Transverse colon (tissue), 4 donors: ENCODE data around the gene AFG1L. TPM values are rescaled to one million over a fixed set of nuclear protein-coding genes. Genes with fewer than 3 reads are reported as not detected.

ENCODE experiments used
- DNase-seq: peaks from one replicate; pipeline ENCODE4 v3.0.0-alpha.2; 2019
- H3K27ac ChIP-seq, 4 donors: fragments of 200-600 bp; sonication (generic); 2 replicates each; pipeline ENCODE4 v1.5.1; 2016 to 2018; ENCODE audit warnings: inconsistent platforms in 4 of 4
- H3K27me3 ChIP-seq: fragments of 200-600 bp; sonication (generic); 2 replicates; pipeline ENCODE4 v1.5.1; 2017; ENCODE audit warnings: inconsistent platforms
- H3K36me3 ChIP-seq, 4 donors: fragments of 200-600 bp; sonication (generic); 2 replicates each; pipeline ENCODE4 v1.5.1; 2017 to 2019; ENCODE audit warnings: inconsistent platforms in 4 of 4
- H3K4me1 ChIP-seq, 4 donors: fragments of 200-600 bp; sonication (generic); 2 replicates each; pipeline ENCODE4 v1.5.1; 2017 to 2020; ENCODE audit warnings: inconsistent platforms in 4 of 4
- H3K4me3 ChIP-seq, 4 donors: fragments of 200-600 bp; sonication (generic); 1 replicate in 1 of 4; 2 replicates in 3 of 4; pipeline versions ENCODE4 v1.5.1 to v1.6.1; 2017 to 2019; ENCODE audit warnings: inconsistent platforms in 4 of 4
- H3K9me3 ChIP-seq, 2 donors: fragments of 200-600 bp; sonication (generic); 2 replicates each; pipeline ENCODE4 v1.5.1; 2017 to 2019; ENCODE audit warnings: inconsistent platforms in 2 of 2
- EP300 ChIP-seq: sonication (generic); formaldehyde crosslinking; IDR thresholded peaks from one replicate; pipeline ENCODE4 v1.6.1; 2017; ENCODE audit warnings: antibody characterized with exemption, low read depth
- POLR2A ChIP-seq: fragments of 450-650 bp; IDR thresholded peaks from one replicate; pipeline ENCODE4 v1.6.1; 2016; ENCODE audit warnings: antibody characterized with exemption, mild to moderate bottlenecking, moderate library complexity
- POLR2AphosphoS5 ChIP-seq, 3 donors: sonication (generic); formaldehyde crosslinking; IDR thresholded peaks; one replicate each; pipeline ENCODE4 v1.6.1; 2016; ENCODE audit warnings: antibody characterized with exemption in 3 of 3
- WGBS, 2 donors: methylation state at CpG; one replicate each; pipeline ENCODE4 v1.1.5; 2018; ENCODE audit warnings: low coverage in 1 of 2; 5-methylcytosine and 5-hydroxymethylcytosine counted together
- in situ Hi-C, 4 donors: fragments of 200-750 bp; cut with MboI; loops; one replicate each; pipeline versions ENCODE4 v1.15.0 to v1.15.1; 2017; ENCODE audit warnings: low sequenced_read_pairs in 3 of 4, low pct_ligation_motif_present in 1 of 4, low pct_unique_long_range_greater_than_20kb in 1 of 4
- intact Hi-C: fragments of 100-400 bp; cut with DNase I; formaldehyde crosslinking; loops from one replicate; pipeline ENCODE4 v1.15.1; 2023; ENCODE audit warnings: low total_unique reads
- total RNA-seq, 4 donors: library from RNA; depleted of rRNA; stranded (reverse); fragments of >200 nt; gene quantifications; one replicate each; pipeline ENCODE4 v1.1.0, GENCODE V29; 2016
- TF ChIP-seq, protein P1 (sequence below), 5 experiments: fragments of 200-600 bp in 3 of 5; fragments of 450-650 bp in 2 of 5; sonication (generic) in 3 of 5; IDR thresholded peaks; 1 replicate in 2 of 5; 2 replicates in 3 of 5; pipeline ENCODE4 v1.5.1; 2016 to 2017; ENCODE audit warnings: antibody characterized with exemption in 5 of 5, inconsistent platforms in 3 of 5, mild to moderate bottlenecking in 2 of 5, moderate library complexity in 1 of 5

The AFG1L gene
- total RNA-seq, 4 donors from 2014 or later = 2.2 to 22.5 (median 5.5) TPM

DNA sequence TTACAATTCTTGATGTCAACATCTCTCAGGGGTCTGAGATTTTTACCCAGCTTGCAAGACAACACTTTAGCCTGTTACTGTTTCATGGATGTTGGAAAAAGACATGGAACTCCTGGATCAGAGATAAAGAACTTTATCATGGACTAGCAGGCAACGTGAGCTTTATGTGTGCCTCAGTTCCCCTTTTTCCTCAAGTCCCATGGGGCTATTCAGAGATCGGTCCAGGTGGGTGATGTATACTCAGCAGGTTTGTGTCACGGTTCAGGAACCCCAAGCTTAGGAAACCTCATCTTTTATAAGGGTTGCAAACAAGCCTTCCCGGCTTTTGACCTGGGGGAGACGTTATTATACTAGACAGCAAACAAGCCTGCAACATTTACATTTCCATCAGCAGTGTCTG lies 15.0 kb downstream of the AFG1L start:
- no peak overlapping the region for H3K4me3 ChIP-seq
- peaks cover 36% of the 10 kb centered on the region for H3K27me3 ChIP-seq
- H3K36me3 ChIP-seq = no peaks in the 10 kb centered on the region
- no peaks in the 10 kb centered on the region for H3K9me3 ChIP-seq
- intact Hi-C loops = no loop called here
- no peak for DNase-seq
- in situ Hi-C loops = no loop called here
- WGBS, 2 donors = 71 to 85% methylated on average over 3 to 5 of the region's 5 CpGs
- H3K27ac ChIP-seq = no peak overlapping the region
- peaks cover 0 to 13% (median 5%) of the 10 kb centered on the region in 4 donors for H3K4me1 ChIP-seq
- TF ChIP-seq, protein P1, sequence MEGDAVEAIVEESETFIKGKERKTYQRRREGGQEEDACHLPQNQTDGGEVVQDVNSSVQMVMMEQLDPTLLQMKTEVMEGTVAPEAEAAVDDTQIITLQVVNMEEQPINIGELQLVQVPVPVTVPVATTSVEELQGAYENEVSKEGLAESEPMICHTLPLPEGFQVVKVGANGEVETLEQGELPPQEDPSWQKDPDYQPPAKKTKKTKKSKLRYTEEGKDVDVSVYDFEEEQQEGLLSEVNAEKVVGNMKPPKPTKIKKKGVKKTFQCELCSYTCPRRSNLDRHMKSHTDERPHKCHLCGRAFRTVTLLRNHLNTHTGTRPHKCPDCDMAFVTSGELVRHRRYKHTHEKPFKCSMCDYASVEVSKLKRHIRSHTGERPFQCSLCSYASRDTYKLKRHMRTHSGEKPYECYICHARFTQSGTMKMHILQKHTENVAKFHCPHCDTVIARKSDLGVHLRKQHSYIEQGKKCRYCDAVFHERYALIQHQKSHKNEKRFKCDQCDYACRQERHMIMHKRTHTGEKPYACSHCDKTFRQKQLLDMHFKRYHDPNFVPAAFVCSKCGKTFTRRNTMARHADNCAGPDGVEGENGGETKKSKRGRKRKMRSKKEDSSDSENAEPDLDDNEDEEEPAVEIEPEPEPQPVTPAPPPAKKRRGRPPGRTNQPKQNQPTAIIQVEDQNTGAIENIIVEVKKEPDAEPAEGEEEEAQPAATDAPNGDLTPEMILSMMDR (IDR thresholded peaks at IDR 0.05) = no peak
- TF ChIP-seq POLR2A (no peak), POLR2AphosphoS5 (IDR thresholded peaks at IDR 0.05) (no peak), EP300 (no peak)

DNA sequence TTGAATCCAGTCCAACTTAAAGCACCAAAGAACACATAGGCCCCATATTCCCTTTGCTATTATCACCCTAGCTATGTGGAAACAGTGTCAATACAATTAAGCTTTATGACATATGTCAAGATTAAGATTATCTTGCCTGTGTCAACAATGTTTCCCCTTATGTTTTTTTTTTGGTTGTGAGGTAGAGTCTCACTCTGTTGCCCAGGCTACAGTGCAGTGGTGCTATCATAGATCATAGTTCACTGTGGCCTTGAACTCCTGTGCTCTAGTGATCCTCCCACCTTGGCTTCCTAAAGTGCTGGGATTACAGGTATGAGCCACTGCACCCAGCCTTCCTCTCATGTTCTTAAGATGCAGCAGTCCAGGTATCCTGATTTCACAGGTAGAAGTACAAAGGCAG lies 17.8 kb downstream of the AFG1L start:
- no peaks in the 10 kb centered on the region for H3K36me3 ChIP-seq
- TF ChIP-seq POLR2A (no peak), EP300 (peak; percentile 49), POLR2AphosphoS5 (IDR thresholded peaks at IDR 0.05) (peak in 2 of 3 donors; percentile 56 to 61)
- TF ChIP-seq, protein P1 (IDR thresholded peaks at IDR 0.05) = no peak
- intact Hi-C loops = no loop called here
- in situ Hi-C loops = no loop called here
- peaks cover 0 to 13% (median 5%) of the 10 kb centered on the region in 4 donors for H3K4me1 ChIP-seq
- no peaks in the 10 kb centered on the region for H3K9me3 ChIP-seq
- DNase-seq = peak; percentile 27
- no peak overlapping the region for H3K27ac ChIP-seq
- no peak overlapping the region for H3K4me3 ChIP-seq
- H3K27me3 ChIP-seq = peaks cover 39% of the 10 kb centered on the region

DNA sequence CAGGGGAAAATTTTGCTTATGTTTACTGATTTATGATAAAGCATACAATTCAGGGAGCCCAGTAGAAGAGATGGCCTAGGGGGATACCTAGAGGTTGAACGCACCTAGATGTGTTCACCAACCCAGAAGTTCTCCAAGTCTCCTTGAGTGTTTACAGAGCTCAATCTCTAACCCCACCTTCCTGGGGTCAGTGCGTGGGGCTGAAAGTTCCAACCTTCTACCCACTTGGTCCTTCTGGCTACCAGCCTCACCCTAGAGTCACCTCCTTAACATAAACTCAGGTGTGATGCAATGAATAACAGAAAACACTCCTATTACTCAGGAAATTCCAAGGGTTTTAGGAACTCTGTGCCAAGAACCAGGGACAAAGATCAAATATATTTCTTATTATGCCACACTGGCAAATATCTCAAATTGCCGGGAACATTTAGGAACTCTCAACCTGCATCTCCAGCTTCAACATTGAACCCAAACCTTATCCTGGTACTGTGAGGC lies 26.4 kb downstream of the AFG1L start:
- no peak overlapping the region for H3K27ac ChIP-seq
- in situ Hi-C loops = no loop called here
- H3K4me1 ChIP-seq = no peaks in the 10 kb centered on the region
- DNase-seq = no peak
- no peaks in the 10 kb centered on the region for H3K9me3 ChIP-seq
- intact Hi-C loops = no loop called here
- no peaks in the 10 kb centered on the region for H3K27me3 ChIP-seq
- no peaks in the 10 kb centered on the region for H3K36me3 ChIP-seq
- TF ChIP-seq, protein P1 (IDR thresholded peaks at IDR 0.05) = no peak
- H3K4me3 ChIP-seq = no peak overlapping the region
- WGBS, 2 donors = 100% methylated on average over 2 to 3 of the region's 3 CpGs

DNA sequence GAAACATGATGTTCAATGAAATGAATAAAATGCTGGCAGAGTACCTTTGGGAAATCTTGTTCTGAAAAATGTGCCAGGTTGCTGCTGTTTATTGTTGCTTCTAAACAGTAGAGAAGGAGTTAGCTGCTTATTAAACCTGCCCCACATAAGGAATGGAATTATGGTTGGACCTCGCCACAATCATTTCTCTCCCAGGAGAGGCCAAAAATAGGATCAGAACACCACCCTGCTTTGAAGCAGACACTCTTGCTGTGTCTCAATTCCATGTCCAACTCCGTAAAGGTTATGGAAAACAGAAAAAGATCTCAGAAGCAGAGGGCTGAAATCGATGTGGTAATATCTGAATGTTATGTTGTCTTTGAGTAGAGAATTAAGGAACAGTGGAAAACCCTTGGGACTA lies 27.9 kb downstream of the AFG1L start:
- Histone ChIP-seq H3K27me3 (no peaks in the 10 kb centered on the region), H3K36me3 (no peaks in the 10 kb centered on the region), H3K4me3 (no peak overlapping the region), H3K9me3 (no peaks in the 10 kb centered on the region), H3K27ac (no peak overlapping the region), H3K4me1 (no peaks in the 10 kb centered on the region)
- intact Hi-C loops = no loop called here
- TF ChIP-seq, protein P1 (IDR thresholded peaks at IDR 0.05) = no peak
- TF ChIP-seq EP300 (no peak), POLR2AphosphoS5 (IDR thresholded peaks at IDR 0.05) (no peak), POLR2A (no peak)
- in situ Hi-C loops = no loop called here
- DNase-seq = no peak
- 51 to 76% methylated on average over 3 of the region's 3 CpGs for WGBS, 2 donors
